ENCODE data around the gene PKHD1. TPM values are rescaled to one million over a fixed set of nuclear protein-coding genes. Genes with fewer than 3 reads are reported as not detected.

The PKHD1 gene
- total RNA-seq, 4 donors from 2014 or later: 0.16 to 0.60 (median 0.32) TPM

GRCh38 chr6:51613558-51613957, 473.9 kb downstream of the PKHD1 start:
- 33 to 44% methylated on average over 3 of the region's 3 CpGs for WGBS, 2 donors (ENCODE audit: low coverage in 1 of 2)
- DNase-seq: no peak
- H3K27me3 ChIP-seq: no peaks in the 10 kb centered on the region
- no peaks in the 10 kb centered on the region for H3K36me3 ChIP-seq
- no peak overlapping the region for H3K27ac ChIP-seq
- in situ Hi-C loops (cut with MboI; ENCODE audit: low pct_ligation_motif_present in 1 of 4, low pct_unique_long_range_greater_than_20kb in 1 of 4, low sequenced_read_pairs in 3 of 4): no loop called here
- H3K4me3 ChIP-seq: no peak overlapping the region
- no peaks in the 10 kb centered on the region for H3K9me3 ChIP-seq
- intact Hi-C loops (cut with DNase I; ENCODE audit: low total_unique reads): no loop called here
- no peak for TF ChIP-seq POLR2AphosphoS5 (IDR thresholded peaks at IDR 0.05)
- no peak for TF ChIP-seq CTCF (IDR thresholded peaks at IDR 0.05)
- TF ChIP-seq EP300 (IDR thresholded peaks at IDR 0.05; ENCODE audit: low read depth): no peak
- no peak for TF ChIP-seq POLR2A (IDR thresholded peaks at IDR 0.05)
- H3K4me1 ChIP-seq: no peaks in the 10 kb centered on the region

GRCh38 chr6:51608932-51609331, 478.5 kb downstream of the PKHD1 start:
- Histone ChIP-seq H3K4me3 (no peak overlapping the region), H3K27ac (no peak overlapping the region), H3K27me3 (no peaks in the 10 kb centered on the region), H3K36me3 (no peaks in the 10 kb centered on the region), H3K4me1 (no peaks in the 10 kb centered on the region), H3K9me3 (no peaks in the 10 kb centered on the region)
- 66 to 80% methylated on average over 4 of the region's 4 CpGs for WGBS, 2 donors (ENCODE audit: low coverage in 1 of 2)
- DNase-seq: no peak
- TF ChIP-seq POLR2A (IDR thresholded peaks at IDR 0.05): no peak
- no peak for TF ChIP-seq POLR2AphosphoS5 (IDR thresholded peaks at IDR 0.05)
- TF ChIP-seq EP300 (IDR thresholded peaks at IDR 0.05; ENCODE audit: low read depth): no peak
- no peak for TF ChIP-seq CTCF (IDR thresholded peaks at IDR 0.05)
- intact Hi-C loops (cut with DNase I; ENCODE audit: low total_unique reads): no loop called here
- in situ Hi-C loops (cut with MboI; ENCODE audit: low pct_ligation_motif_present in 1 of 4, low pct_unique_long_range_greater_than_20kb in 1 of 4, low sequenced_read_pairs in 3 of 4): no loop called here

- in situ Hi-C loops (cut with MboI; ENCODE audit: low pct_ligation_motif_present in 1 of 4, low pct_unique_long_range_greater_than_20kb in 1 of 4, low sequenced_read_pairs in 3 of 4) (no loop called here), intact Hi-C loops (cut with DNase I; ENCODE audit: low total_unique reads) (no loop called here)
- Histone ChIP-seq H3K4me3 (no peak overlapping the region), H3K36me3 (no peaks in the 10 kb centered on the region), H3K9me3 (no peaks in the 10 kb centered on the region), H3K4me1 (no peaks in the 10 kb centered on the region), H3K27me3 (no peaks in the 10 kb centered on the region), H3K27ac (no peak overlapping the region)
- TF ChIP-seq POLR2A (IDR thresholded peaks at IDR 0.05) (no peak), EP300 (IDR thresholded peaks at IDR 0.05; ENCODE audit: low read depth) (no peak), CTCF (IDR thresholded peaks at IDR 0.05) (no peak), POLR2AphosphoS5 (IDR thresholded peaks at IDR 0.05) (no peak)
- WGBS, 2 donors (ENCODE audit: low coverage in 1 of 2): 79 to 82% methylated on average over 3 of the region's 3 CpGs
- DNase-seq: no peak
Observed at GRCh38 chr6:51608383-51608782, 479.0 kb downstream of the PKHD1 start.

GRCh38 chr6:51600514-51600913, 486.9 kb downstream of the PKHD1 start:
- H3K36me3 ChIP-seq: no peaks in the 10 kb centered on the region
- 77 to 80% methylated on average over 2 of the region's 2 CpGs for WGBS, 2 donors (ENCODE audit: low coverage in 1 of 2)
- H3K27me3 ChIP-seq: no peaks in the 10 kb centered on the region
- TF ChIP-seq CTCF (IDR thresholded peaks at IDR 0.05) (no peak), EP300 (IDR thresholded peaks at IDR 0.05; ENCODE audit: low read depth) (no peak), POLR2A (IDR thresholded peaks at IDR 0.05) (no peak), POLR2AphosphoS5 (IDR thresholded peaks at IDR 0.05) (no peak)
- in situ Hi-C loops (cut with MboI; ENCODE audit: low pct_ligation_motif_present in 1 of 4, low pct_unique_long_range_greater_than_20kb in 1 of 4, low sequenced_read_pairs in 3 of 4): no loop called here
- no peak for DNase-seq
- intact Hi-C loops (cut with DNase I; ENCODE audit: low total_unique reads): no loop called here
- no peak overlapping the region for H3K4me3 ChIP-seq
- H3K27ac ChIP-seq: no peak overlapping the region
- no peaks in the 10 kb centered on the region for H3K9me3 ChIP-seq
- H3K4me1 ChIP-seq: no peaks in the 10 kb centered on the region
